GM18526 (cell line): Measurements from ENCODE around the gene HEPHL1.

Experiments
- POLR2A ChIP-seq: IDR thresholded peaks from 3 replicates; pipeline ENCODE4 v1.6.1; 2011; ENCODE audit not compliant: insufficient read length; ENCODE audit errors: extremely low read depth

The HEPHL1 gene

GRCh38 chr11:94048032-94048709, 27.0 kb downstream of the HEPHL1 start:
- TF ChIP-seq POLR2A: no peak

GRCh38 chr11:94049351-94049750, 28.2 kb downstream of the HEPHL1 start:
- no peak for TF ChIP-seq POLR2A

- no peak for TF ChIP-seq POLR2A
Measured at GRCh38 chr11:94058630-94059029, 37.5 kb downstream of the HEPHL1 start.

GRCh38 chr11:94059065-94059464, 37.9 kb downstream of the HEPHL1 start:
- no peak for TF ChIP-seq POLR2A

GRCh38 chr11:94060401-94060800, 39.2 kb downstream of the HEPHL1 start:
- TF ChIP-seq POLR2A: no peak

GRCh38 chr11:94062360-94062759, 41.2 kb downstream of the HEPHL1 start:
- no peak for TF ChIP-seq POLR2A

- no peak for TF ChIP-seq POLR2A
Measured at GRCh38 chr11:94066901-94067429, 45.8 kb downstream of the HEPHL1 start.

GRCh38 chr11:94068764-94069163, 47.6 kb downstream of the HEPHL1 start:
- TF ChIP-seq POLR2A: no peak

- TF ChIP-seq POLR2A: no peak
Measured at GRCh38 chr11:94077552-94078293, 56.6 kb downstream of the HEPHL1 start.

- no peak for TF ChIP-seq POLR2A
Measured at GRCh38 chr11:94084164-94084563, 63.0 kb downstream of the HEPHL1 start.

GRCh38 chr11:94088906-94089305, 67.8 kb downstream of the HEPHL1 start:
- no peak for TF ChIP-seq POLR2A

- no peak for TF ChIP-seq POLR2A
Measured at GRCh38 chr11:94089341-94089740, 68.2 kb downstream of the HEPHL1 start.

GRCh38 chr11:94090401-94090800, 69.2 kb downstream of the HEPHL1 start:
- TF ChIP-seq POLR2A: no peak

GRCh38 chr11:94091091-94091490, 69.9 kb downstream of the HEPHL1 start:
- TF ChIP-seq POLR2A: no peak

GRCh38 chr11:94100253-94100652, 79.1 kb downstream of the HEPHL1 start:
- TF ChIP-seq POLR2A: no peak

GRCh38 chr11:94103471-94103870, 82.3 kb downstream of the HEPHL1 start:
- TF ChIP-seq POLR2A: no peak
